22Rv1 (cell line): Measurements from ENCODE around the gene NPNT.

Source experiments
- H3K27ac ChIP-seq: fragments of 450-650 bp; 2 replicates; pipeline ENCODE4 v1.5.1; 2017
- CTCF ChIP-seq: fragments of 450-650 bp; IDR thresholded peaks from 2 replicates; pipeline ENCODE4 v1.5.1; 2017; ENCODE audit warnings: mild to moderate bottlenecking
- ZFX ChIP-seq: fragments of 450-650 bp; IDR thresholded peaks from 2 replicates; pipeline ENCODE4 v1.6.1; 2017; ENCODE audit warnings: antibody characterized with exemption, borderline replicate concordance

The NPNT gene

GRCh38 chr4:105970371-105970770, 75.1 kb downstream of the NPNT start:
- H3K27ac ChIP-seq, result no peak overlapping the region
- no peak for TF ChIP-seq ZFX
- no peak for TF ChIP-seq CTCF

GRCh38 chr4:105971036-105971435, 75.8 kb downstream of the NPNT start:
- TF ChIP-seq CTCF, result no peak
- no peak for TF ChIP-seq ZFX
- H3K27ac ChIP-seq, result no peak overlapping the region

- no peak overlapping the region for H3K27ac ChIP-seq
These were observed 77.8 kb downstream of the NPNT start for GRCh38 chr4:105972946-105973621.

GRCh38 chr4:105976915-105977314, 81.6 kb downstream of the NPNT start:
- H3K27ac ChIP-seq, result no peak overlapping the region
- no peak for TF ChIP-seq CTCF
- TF ChIP-seq ZFX, result no peak

More at GRCh38 chr4:105972946-105973621, 77.8 kb downstream of the NPNT start:
- TF ChIP-seq ZFX (no peak), CTCF (no peak)

- TF ChIP-seq CTCF (no peak), ZFX (no peak)
- no peak overlapping the region for H3K27ac ChIP-seq
These were observed 83.5 kb downstream of the NPNT start for GRCh38 chr4:105978684-105979296.

GRCh38 chr4:105979506-105979905, 84.2 kb downstream of the NPNT start:
- TF ChIP-seq CTCF (no peak), ZFX (no peak)
- H3K27ac ChIP-seq, result no peak overlapping the region

GRCh38 chr4:105988671-105989070, 93.4 kb downstream of the NPNT start:
- no peak overlapping the region for H3K27ac ChIP-seq
- TF ChIP-seq CTCF (no peak), ZFX (no peak)
